Measurements from ENCODE around the gene OCA2. TPM values are rescaled to one million over a fixed set of nuclear protein-coding genes. Genes with fewer than 3 reads are reported as not detected.

The OCA2 gene
- polyA plus RNA-seq, 1 donor from 2014 or later, result 0.97 TPM

GRCh38 chr15:27967541-27967940 is 131.6 kb downstream of the OCA2 start:
- Histone ChIP-seq H2AFZ (ENCODE audit: low read depth, low read length) (no peak overlapping the region), H3K9me3 (ENCODE audit: low read length) (no peaks in the 10 kb centered on the region), H3K79me2 (replicated peaks; ENCODE audit: insufficient read depth, low read length) (no peaks in the 10 kb centered on the region), H3K4me3 (ENCODE audit: low read length) (no peak overlapping the region), H3K36me3 (ENCODE audit: insufficient read depth, low read length) (no peaks in the 10 kb centered on the region), H3K27ac (ENCODE audit: low read length) (no peak overlapping the region), H3F3A (ENCODE audit: insufficient read depth, low read length, poor library complexity, severe bottlenecking) (no peaks in the 10 kb centered on the region), H3K9ac (ENCODE audit: low read length) (no peak overlapping the region), H3K4me2 (ENCODE audit: low read length) (no peak overlapping the region), H3K9me2 (ENCODE audit: insufficient read depth, low read length) (no peaks in the 10 kb centered on the region), H4K20me1 (ENCODE audit: insufficient read depth) (no peaks in the 10 kb centered on the region), H3K27me3 (ENCODE audit: insufficient read depth, low read depth, low read length) (no peaks in the 10 kb centered on the region)
- no peak for TF ChIP-seq RAD21 (conservative IDR thresholded peaks at IDR 0.05)
- TF ChIP-seq SMC3 (conservative IDR thresholded peaks at IDR 0.05; ENCODE audit: poor library complexity), result no peak
- no peak for TF ChIP-seq TAF1 (IDR thresholded peaks at IDR 0.05; ENCODE audit: low read depth)
- TF ChIP-seq REST (IDR thresholded peaks at IDR 0.05; ENCODE audit: borderline replicate concordance), result no peak
- TF ChIP-seq EZH2 (IDR thresholded peaks at IDR 0.05; ENCODE audit: borderline replicate concordance, insufficient read depth, low read length, poor library complexity, severe bottlenecking), result no peak
- no peak for TF ChIP-seq MXI1 (conservative IDR thresholded peaks at IDR 0.05; ENCODE audit: poor library complexity, severe bottlenecking)
- TF ChIP-seq POLR2AphosphoS5 (IDR thresholded peaks at IDR 0.05), result no peak
- TF ChIP-seq CTCF (IDR thresholded peaks at IDR 0.05; ENCODE audit: poor library complexity, severe bottlenecking), result no peak
- no peak for TF ChIP-seq EP300 (conservative IDR thresholded peaks at IDR 0.05; ENCODE audit: poor library complexity, severe bottlenecking)

GRCh38 chr15:27965546-27965945 is 133.6 kb downstream of the OCA2 start:
- Histone ChIP-seq H4K20me1 (ENCODE audit: insufficient read depth) (no peaks in the 10 kb centered on the region), H3F3A (ENCODE audit: insufficient read depth, low read length, poor library complexity, severe bottlenecking) (no peaks in the 10 kb centered on the region), H3K9ac (ENCODE audit: low read length) (no peak overlapping the region), H3K9me2 (ENCODE audit: insufficient read depth, low read length) (no peaks in the 10 kb centered on the region), H2AFZ (ENCODE audit: low read depth, low read length) (no peak overlapping the region), H3K79me2 (replicated peaks; ENCODE audit: insufficient read depth, low read length) (no peaks in the 10 kb centered on the region), H3K4me3 (ENCODE audit: low read length) (no peak overlapping the region), H3K9me3 (ENCODE audit: low read length) (no peaks in the 10 kb centered on the region), H3K36me3 (ENCODE audit: insufficient read depth, low read length) (no peaks in the 10 kb centered on the region), H3K4me2 (ENCODE audit: low read length) (no peak overlapping the region), H3K27me3 (ENCODE audit: insufficient read depth, low read depth, low read length) (no peaks in the 10 kb centered on the region), H3K27ac (ENCODE audit: low read length) (no peak overlapping the region)
- no peak for TF ChIP-seq TAF1 (IDR thresholded peaks at IDR 0.05; ENCODE audit: low read depth)
- TF ChIP-seq REST (IDR thresholded peaks at IDR 0.05; ENCODE audit: borderline replicate concordance), result no peak
- TF ChIP-seq RAD21 (conservative IDR thresholded peaks at IDR 0.05), result no peak
- TF ChIP-seq MXI1 (conservative IDR thresholded peaks at IDR 0.05; ENCODE audit: poor library complexity, severe bottlenecking), result no peak
- no peak for TF ChIP-seq POLR2AphosphoS5 (IDR thresholded peaks at IDR 0.05)
- no peak for TF ChIP-seq CTCF (IDR thresholded peaks at IDR 0.05; ENCODE audit: poor library complexity, severe bottlenecking)
- TF ChIP-seq SMC3 (conservative IDR thresholded peaks at IDR 0.05; ENCODE audit: poor library complexity), result no peak
- no peak for TF ChIP-seq EZH2 (IDR thresholded peaks at IDR 0.05; ENCODE audit: borderline replicate concordance, insufficient read depth, low read length, poor library complexity, severe bottlenecking)
- no peak for TF ChIP-seq EP300 (conservative IDR thresholded peaks at IDR 0.05; ENCODE audit: poor library complexity, severe bottlenecking)

Measured in neural cell (in vitro differentiated cells).